Activated CD4-positive, alpha-beta T cell treated with anti-CD3 and anti-CD28 coated beads for 36 hours (primary cell): ENCODE data around the gene VPS36. TPM values are rescaled to one million over a fixed set of nuclear protein-coding genes. Genes with fewer than 3 reads are reported as not detected.

Source experiments
- ATAC-seq: fragments of 200-7000 bp; cut with Tn5 transposase; one replicate; pipeline ENCODE4 v1.10.0; 2021; ENCODE audit warnings: mild to moderate bottlenecking, moderate library complexity
- CTCF ChIA-PET: fragments of 350-600 bp; sonication (Branson Sonifier 250); formaldehyde crosslinking; loops from one replicate; lab custom pipeline; 2021; ENCODE audit warnings: antibody characterized with exemption; lab: Charles Lee
- POLR2A ChIA-PET: fragments of 350-600 bp; sonication (Branson Sonifier 250); formaldehyde crosslinking; loops from one replicate; lab custom pipeline; 2021; ENCODE audit warnings: antibody characterized with exemption, inconsistent platforms; lab: Charles Lee
- DNase-seq: peaks from one replicate; pipeline ENCODE4 v3.0.0-alpha.2; 2020
- H3K27ac Mint-ChIP-seq: one replicate; pipeline ENCODE4 v1.8.0; 2021; ENCODE audit warnings: mixed read lengths
- H3K27me3 Mint-ChIP-seq: one replicate; pipeline ENCODE4 v1.8.0; 2021; ENCODE audit warnings: mixed read lengths
- H3K36me3 Mint-ChIP-seq: one replicate; pipeline ENCODE4 v1.8.0; 2021; ENCODE audit warnings: low read depth, mixed read lengths
- H3K4me1 Mint-ChIP-seq: one replicate; pipeline ENCODE4 v1.8.0; 2021; ENCODE audit warnings: mixed read lengths
- H3K4me3 Mint-ChIP-seq: one replicate; pipeline ENCODE4 v1.8.0; 2021; ENCODE audit warnings: mild to moderate bottlenecking, moderate library complexity, mixed read lengths
- H3K9me3 Mint-ChIP-seq: one replicate; pipeline ENCODE4 v1.8.0; 2021; ENCODE audit warnings: low read depth, mixed read lengths
- intact Hi-C, 2 experiments: fragments of 100-400 bp; cut with DNase I in 1 of 2; cut with micrococcal nuclease in 1 of 2; formaldehyde crosslinking; loops; one replicate each; pipeline versions ENCODE4 v1.14.2 to v1.15.1; 2022 to 2024; cut with DNase I, micrococcal nuclease
- total RNA-seq, 2 experiments: library from RNA; stranded (reverse); gene quantifications; one replicate each; pipeline ENCODE4 v1.2.3, GENCODE V29; 2021

Gene VPS36
- total RNA-seq, 2 experiments from 2014 or later = 27.4 to 29.8 TPM

- Mint-ChIP-seq H3K27ac (peak overlapping the region; percentile 78), H3K27me3 (peaks cover 2% of the 10 kb centered on the region), H3K36me3 (peaks cover 30% of the 10 kb centered on the region), H3K4me1 (peaks cover 32% of the 10 kb centered on the region), H3K9me3 (no peaks in the 10 kb centered on the region), H3K4me3 (peak overlapping the region; percentile 83)
- DNase-seq (peak; percentile 87), ATAC-seq (peak; percentile 43)
- CTCF ChIA-PET = interaction anchor here (0.6 kb wide), 1 partner anchor 14 kb away, joined by 3 read pairs; no protein-coding TSS in a partner anchor
- intact Hi-C loops = loop anchor here (1.0 to 10.0 kb wide), 10 partner anchors 108 to 1002 kb away; partner anchors contain the start of genes SUGT1 (in 2 of the 2), ALG11 (in 1 of the 2), INTS6 (in 1 of the 2) and WDFY2 (in 1 of the 2)
- POLR2A ChIA-PET = no interaction called here
These were observed 5.2 kb upstream of the VPS36 start for GRCh38 chr13:52455677-52456041.

DNA sequence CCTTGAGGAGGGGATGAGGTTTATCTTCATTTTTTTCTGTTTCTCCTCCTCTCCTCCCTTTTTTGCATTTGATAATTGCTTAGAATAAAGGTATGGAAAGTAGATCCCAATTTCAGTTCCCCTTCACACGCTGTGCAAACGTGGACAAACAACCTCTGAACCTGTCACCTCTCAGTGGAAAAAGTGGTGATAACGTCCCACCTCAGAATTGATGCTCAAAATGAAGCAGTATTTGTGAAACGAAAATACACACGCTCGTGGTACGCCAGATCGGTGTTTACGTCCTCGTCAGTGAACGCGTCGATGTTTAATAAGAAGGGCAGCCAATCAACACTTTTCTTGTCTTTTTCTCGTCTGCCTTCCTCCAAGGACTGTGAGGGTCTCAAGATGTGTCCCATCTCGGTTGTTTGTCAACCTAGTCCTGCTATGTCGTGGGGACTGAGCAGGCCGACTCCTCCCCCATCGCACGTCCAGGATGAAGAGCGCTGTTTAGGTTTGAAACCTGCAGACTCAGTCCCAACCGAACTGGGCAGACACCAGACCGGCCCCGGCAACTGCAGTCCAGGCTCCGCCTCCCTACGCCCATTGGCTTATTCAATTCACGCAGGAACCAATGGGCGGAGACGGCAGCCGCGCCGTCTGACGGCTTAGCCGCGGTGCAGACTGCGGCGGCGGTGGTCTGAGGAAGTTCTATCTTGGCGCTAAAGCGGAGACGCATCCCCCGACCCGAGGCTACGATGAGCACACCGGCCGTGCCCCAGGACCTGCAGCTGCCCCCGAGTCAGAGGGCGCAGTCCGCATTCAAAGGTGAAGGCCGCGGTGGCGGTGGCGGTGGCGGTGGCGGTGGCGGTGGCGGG lies 4.6 kb upstream of the VPS36 start, which contains the start of gene CKAP2:
CKAP2 (plus strand) TSS at position 659 of the 857 bp plus-strand sequence; CDS start at position 738, 79 bp downstream.
- intact Hi-C loops = loop anchor here (1.0 to 10.0 kb wide), 12 partner anchors 108 to 1002 kb away; partner anchors contain the start of genes ALG11 (in 2 of the 2), SUGT1 (in 2 of the 2), INTS6 (in 1 of the 2) and WDFY2 (in 1 of the 2)

DNA sequence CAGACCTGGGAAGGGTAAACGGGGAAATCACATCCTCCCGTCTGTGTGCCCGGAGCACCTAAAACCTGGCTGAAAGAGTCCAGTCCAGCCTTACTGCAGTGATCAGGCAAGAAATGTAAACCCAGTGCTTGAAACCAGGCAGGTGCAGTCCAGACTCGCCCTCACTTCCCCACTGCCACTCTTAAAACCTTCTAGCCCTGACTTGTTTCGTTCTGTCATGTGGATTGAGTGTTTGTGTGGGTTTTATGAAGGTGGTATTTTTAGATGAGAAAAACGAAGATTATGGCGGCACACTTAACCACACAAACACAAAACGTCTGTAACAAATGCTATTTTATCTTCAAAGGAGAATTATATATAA lies 4.0 kb upstream of the VPS36 start:
- Mint-ChIP-seq H3K27me3 (peaks cover 2% of the 10 kb centered on the region), H3K9me3 (no peaks in the 10 kb centered on the region), H3K4me3 (peak overlapping the region; percentile 83), H3K36me3 (peaks cover 24% of the 10 kb centered on the region), H3K27ac (peak overlapping the region; percentile 97), H3K4me1 (peaks cover 31% of the 10 kb centered on the region)
- ATAC-seq (no peak), DNase-seq (peak; percentile 29)
- intact Hi-C loops = loop anchor here (1.0 to 10.0 kb wide), 7 partner anchors 260 to 870 kb away; partner anchors contain the start of genes ALG11 (in 1 of the 2) and WDFY2 (in 1 of the 2)
- ChIA-PET POLR2A (no interaction called here), CTCF (no interaction called here)

More for the DNA sequence above, 4.6 kb upstream of the VPS36 start, which contains the start of gene CKAP2:
- POLR2A ChIA-PET = no interaction called here
- Mint-ChIP-seq H3K27ac (peak within 1 kb of the TSS; percentile 97), H3K36me3 (peaks cover 29% of the 10 kb centered on the region), H3K27me3 (peaks cover 2% of the 10 kb centered on the region), H3K4me1 (peaks cover 31% of the 10 kb centered on the region), H3K4me3 (peak within 1 kb of the TSS; percentile 83), H3K9me3 (no peaks in the 10 kb centered on the region)
- DNase-seq (peak; percentile 96), ATAC-seq (peak; percentile 84)
- CTCF ChIA-PET = no interaction called here

DNA sequence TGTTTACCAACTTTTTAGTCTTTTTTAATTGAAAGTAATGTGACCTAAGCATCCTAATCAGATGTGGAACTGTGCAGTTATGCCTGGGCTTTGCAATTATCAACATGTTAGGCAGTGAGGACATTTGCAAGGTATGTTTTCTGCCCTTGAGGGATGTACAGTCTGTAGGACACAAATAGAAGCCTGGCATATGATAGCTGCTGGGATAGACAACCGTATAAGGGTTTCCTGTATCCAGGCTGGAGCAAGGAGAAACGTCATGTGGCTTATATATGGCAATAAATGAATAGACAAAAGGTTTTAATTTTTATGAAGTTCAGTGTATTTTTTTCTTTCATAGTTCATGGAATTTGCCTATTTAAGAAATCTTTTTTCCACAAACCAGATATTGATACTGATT lies 2.0 kb upstream of the VPS36 start:
- intact Hi-C loops = loop anchor here (5.0 to 10.0 kb wide), 2 partner anchors 555 to 628 kb away; no protein-coding TSS in a partner anchor
- Mint-ChIP-seq H3K36me3 (peaks cover 17% of the 10 kb centered on the region), H3K4me1 (peaks cover 41% of the 10 kb centered on the region), H3K27me3 (peaks cover 2% of the 10 kb centered on the region), H3K9me3 (no peaks in the 10 kb centered on the region), H3K4me3 (no peak overlapping the region), H3K27ac (no peak overlapping the region)
- CTCF ChIA-PET = interaction anchor here (0.7 kb wide), 1 partner anchor 453 kb away, joined by 3 read pairs; no protein-coding TSS in a partner anchor
- POLR2A ChIA-PET = no interaction called here
- DNase-seq = no peak
- ATAC-seq = no peak

GRCh38 chr13:52451135-52451804 lies 836 bp upstream of the VPS36 start:
- CTCF ChIA-PET = interaction anchor here (0.6 to 2.9 kb wide), 21 partner anchors 8 to 1018 kb away, joined by 3 to 11 read pairs (median 4); partner anchors contain the start of genes NEK5, SUGT1 and THSD1
- H3K4me3 Mint-ChIP-seq = peak overlapping the region; percentile 88

DNA sequence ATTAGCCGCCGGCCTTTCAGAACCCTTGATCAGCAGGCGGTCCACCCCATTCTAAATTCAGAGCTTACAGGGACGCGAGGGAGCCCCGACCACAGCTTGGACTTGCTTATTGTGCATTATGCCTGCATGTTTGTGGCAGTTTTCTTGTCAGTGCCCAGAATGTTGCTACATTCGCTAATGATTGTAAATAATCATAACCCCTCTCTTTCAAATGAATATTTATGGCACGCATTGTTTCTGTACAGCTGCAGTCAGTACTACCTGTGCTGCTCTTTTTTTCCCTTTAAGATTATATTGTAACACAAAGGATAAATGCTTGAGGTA lies 321 bp upstream of the VPS36 start:
- Mint-ChIP-seq H3K27ac (no peak overlapping the region), H3K36me3 (peaks cover 5% of the 10 kb centered on the region), H3K4me1 (peaks cover 35% of the 10 kb centered on the region), H3K27me3 (peaks cover 2% of the 10 kb centered on the region), H3K4me3 (peak overlapping the region; percentile 88), H3K9me3 (no peaks in the 10 kb centered on the region)
- DNase-seq (no peak), ATAC-seq (no peak)
- ChIA-PET CTCF (interaction anchor here (0.6 to 2.9 kb wide), 22 partner anchors 9 to 1017 kb away, joined by 3 to 11 read pairs (median 4); partner anchors contain the start of genes NEK5, SUGT1 and THSD1), POLR2A (interaction anchor here (1.4 kb wide), 1 partner anchor 202 kb away, joined by 4 read pairs; the partner anchor contains the start of gene SUGT1)
- intact Hi-C loops = loop anchor here (1.0 to 10.0 kb wide), 9 partner anchors 102 to 626 kb away; partner anchors contain the start of genes SUGT1 (in 2 of the 2) and ALG11 (in 1 of the 2)

More at GRCh38 chr13:52451135-52451804, 836 bp upstream of the VPS36 start:
- POLR2A ChIA-PET = interaction anchor here (1.4 kb wide), 1 partner anchor 202 kb away, joined by 4 read pairs; the partner anchor contains the start of gene SUGT1
- Mint-ChIP-seq H3K27me3 (peaks cover 2% of the 10 kb centered on the region), H3K4me1 (peaks cover 38% of the 10 kb centered on the region), H3K27ac (no peak overlapping the region), H3K9me3 (no peaks in the 10 kb centered on the region), H3K36me3 (peaks cover 8% of the 10 kb centered on the region)
- ATAC-seq (no peak), DNase-seq (no peak)
- intact Hi-C loops = loop anchor here (2.0 to 10.0 kb wide), 3 partner anchors 102 to 626 kb away; no protein-coding TSS in a partner anchor

GRCh38 chr13:52449331-52450011 lies 963 bp downstream of the VPS36 start:
- DNase-seq = no peak
- H3K9me3 Mint-ChIP-seq = no peaks in the 10 kb centered on the region
- intact Hi-C loops = loop anchor here (1.0 to 10.0 kb wide), 9 partner anchors 101 to 625 kb away; partner anchors contain the start of genes SUGT1 (in 2 of the 2) and ALG11 (in 1 of the 2)
- POLR2A ChIA-PET = interaction anchor here (0.6 to 1.4 kb wide), 3 partner anchors 9 to 203 kb away, joined by 3 to 4 read pairs (median 3); partner anchors contain the start of gene SUGT1
- peak overlapping the region; percentile 88 for H3K4me3 Mint-ChIP-seq
- no peaks in the 10 kb centered on the region for H3K27me3 Mint-ChIP-seq
- peaks cover 34% of the 10 kb centered on the region for H3K4me1 Mint-ChIP-seq
- H3K36me3 Mint-ChIP-seq = peaks cover 3% of the 10 kb centered on the region
- no peak for ATAC-seq
- CTCF ChIA-PET = interaction anchor here (0.5 to 2.9 kb wide), 9 partner anchors 10 to 996 kb away, joined by 3 to 11 read pairs (median 4); no protein-coding TSS in a partner anchor
- H3K27ac Mint-ChIP-seq = peak overlapping the region; percentile 91

DNA sequence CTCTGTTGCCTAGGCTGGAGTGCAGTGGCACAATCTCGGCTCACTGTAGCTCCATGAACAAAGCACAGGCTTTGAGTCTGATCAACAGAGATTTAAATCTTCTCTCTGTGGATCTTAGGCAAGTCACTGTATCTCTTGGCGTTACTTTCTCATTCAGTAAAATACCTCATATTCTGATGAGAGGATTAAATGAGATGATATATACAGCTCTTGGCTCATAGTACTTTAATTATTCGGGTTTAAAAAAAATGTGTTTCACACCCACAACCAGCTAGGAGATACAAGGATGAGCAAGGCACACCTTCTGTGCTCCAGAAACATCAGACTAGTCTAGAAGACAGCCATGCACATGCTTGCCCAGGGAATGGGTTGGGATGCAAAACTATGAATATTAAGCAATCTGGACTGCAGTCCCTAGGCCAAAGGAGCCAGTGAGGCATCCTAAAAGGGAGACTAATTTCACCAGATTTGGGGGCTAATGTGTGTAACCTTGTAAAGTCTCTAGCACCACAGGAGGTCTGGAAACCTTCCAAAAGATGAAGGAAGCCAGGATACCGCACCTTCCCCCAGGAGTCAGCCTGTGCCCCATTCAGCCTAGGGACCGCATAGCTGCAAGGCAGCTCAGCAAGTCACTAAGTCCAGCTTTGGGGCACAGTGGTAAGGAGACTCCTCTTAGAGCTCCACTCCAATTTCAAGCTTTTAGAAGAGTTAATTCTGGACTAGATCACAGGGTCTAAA lies 2.5 kb downstream of the VPS36 start:
- Mint-ChIP-seq H3K36me3 (peaks cover 3% of the 10 kb centered on the region), H3K9me3 (no peaks in the 10 kb centered on the region), H3K27ac (no peak overlapping the region), H3K4me1 (peaks cover 22% of the 10 kb centered on the region), H3K27me3 (no peaks in the 10 kb centered on the region), H3K4me3 (no peak overlapping the region)
- intact Hi-C loops = no loop called here
- ChIA-PET CTCF (interaction anchor here (0.6 to 2.9 kb wide), 3 partner anchors 15 to 415 kb away, joined by 3 to 11 read pairs (median 4); no protein-coding TSS in a partner anchor), POLR2A (interaction anchor here (0.6 to 1.0 kb wide), 3 partner anchors 14 to 626 kb away, joined by 3 to 7 read pairs (median 4); no protein-coding TSS in a partner anchor)
- ATAC-seq = no peak
- DNase-seq = no peak

GRCh38 chr13:52447354-52447753 lies 3.1 kb downstream of the VPS36 start:
- ATAC-seq (peak; percentile 33), DNase-seq (peak; percentile 43)
- H3K27me3 Mint-ChIP-seq = no peaks in the 10 kb centered on the region
- ChIA-PET CTCF (interaction anchor here (0.6 kb wide), 1 partner anchor 415 kb away, joined by 4 read pairs; no protein-coding TSS in a partner anchor), POLR2A (interaction anchor here (0.6 to 0.7 kb wide), 2 partner anchors 14 to 626 kb away, joined by 4 to 7 read pairs; no protein-coding TSS in a partner anchor)
- H3K27ac Mint-ChIP-seq = no peak overlapping the region
- peaks cover 22% of the 10 kb centered on the region for H3K4me1 Mint-ChIP-seq
- peaks cover 3% of the 10 kb centered on the region for H3K36me3 Mint-ChIP-seq
- no peaks in the 10 kb centered on the region for H3K9me3 Mint-ChIP-seq
- H3K4me3 Mint-ChIP-seq = no peak overlapping the region
- intact Hi-C loops = no loop called here
